Liver (tissue), 9 donors: ENCODE measurements around the gene RELN. TPM values are rescaled to one million over a fixed set of nuclear protein-coding genes. Genes with fewer than 3 reads are reported as not detected.

Experiments
- DNase-seq: peaks from one replicate; pipeline ENCODE4 v3.0.0-alpha.2; 2017; ENCODE audit warnings: low spot score
- H3K27ac ChIP-seq, 2 donors: one replicate each; pipeline ENCODE4 v1.7.0; 2013; ENCODE audit warnings: inconsistent platforms in 2 of 2, low read length in 2 of 2, control low read depth in 1 of 2, low read depth in 1 of 2, mild to moderate bottlenecking in 1 of 2
- H3K27me3 ChIP-seq, 4 donors: one replicate each; pipeline versions ENCODE4 v1.6.1 to v1.7.0; 2013; ENCODE audit warnings: low read length in 3 of 4, inconsistent platforms in 1 of 4, mild to moderate bottlenecking in 1 of 4, moderate library complexity in 1 of 4; ENCODE audit not compliant: control insufficient read depth in 4 of 4, insufficient read depth in 4 of 4
- H3K36me3 ChIP-seq, 4 donors: one replicate each; pipeline versions ENCODE4 v1.6.1 to v1.7.0; 2013; ENCODE audit warnings: low read length in 3 of 4, mild to moderate bottlenecking in 3 of 4, low read depth in 1 of 4, moderate library complexity in 1 of 4; ENCODE audit not compliant: control insufficient read depth in 4 of 4, insufficient read depth in 3 of 4
- H3K4me1 ChIP-seq, 4 donors: one replicate each; pipeline versions ENCODE4 v1.6.1 to v1.7.0; 2013; ENCODE audit warnings: low read length in 3 of 4, mild to moderate bottlenecking in 3 of 4, moderate library complexity in 1 of 4; ENCODE audit not compliant: control insufficient read depth in 4 of 4, insufficient read depth in 4 of 4
- H3K4me3 ChIP-seq, 3 donors: one replicate each; pipeline versions ENCODE4 v1.6.1 to v1.7.0; 2013; ENCODE audit warnings: low read length in 3 of 3, control low read depth in 1 of 3, low read depth in 1 of 3, mild to moderate bottlenecking in 1 of 3
- H3K9ac ChIP-seq, 2 donors: one replicate each; pipeline ENCODE4 v1.7.0; 2013; ENCODE audit warnings: low read length in 2 of 2, mild to moderate bottlenecking in 2 of 2, moderate library complexity in 2 of 2, control low read depth in 1 of 2, low read depth in 1 of 2
- H3K9me3 ChIP-seq, 4 donors: one replicate each; pipeline versions ENCODE4 v1.6.1 to v1.7.0; 2013; ENCODE audit warnings: low read length in 3 of 4; ENCODE audit not compliant: control insufficient read depth in 4 of 4
- EGR1 ChIP-seq, 2 donors: IDR thresholded peaks; 2 replicates each; pipeline ENCODE4 v1.6.1; 2016 to 2018; ENCODE audit warnings: antibody characterized with exemption in 2 of 2, low read depth in 2 of 2
- FOXA1 ChIP-seq: IDR thresholded peaks from 2 replicates; pipeline ENCODE4 v1.6.1; 2016; ENCODE audit warnings: antibody characterized with exemption
- FOXA2 ChIP-seq: IDR thresholded peaks from 2 replicates; pipeline ENCODE4 v1.6.1; 2016; ENCODE audit warnings: antibody characterized with exemption
- GABPA ChIP-seq, 2 donors: IDR thresholded peaks in 1 of 2; conservative IDR thresholded peaks in 1 of 2; 2 replicates each; pipeline ENCODE4 v1.6.1; 2016; ENCODE audit warnings: antibody characterized with exemption in 2 of 2, mild to moderate bottlenecking in 1 of 2, moderate library complexity in 1 of 2
- HNF4A ChIP-seq, 2 donors: conservative IDR thresholded peaks; 2 replicates each; pipeline ENCODE4 v1.6.1; 2016; ENCODE audit warnings: antibody characterized with exemption in 2 of 2, mild to moderate bottlenecking in 2 of 2
- JUND ChIP-seq, 2 donors: IDR thresholded peaks; 2 replicates each; pipeline ENCODE4 v1.6.1; 2016; ENCODE audit warnings: antibody characterized with exemption in 2 of 2
- NR2F2 ChIP-seq: IDR thresholded peaks from 2 replicates; pipeline ENCODE4 v1.6.1; 2016; ENCODE audit warnings: antibody characterized with exemption
- RAD21 ChIP-seq, 2 donors: IDR thresholded peaks; 2 replicates each; pipeline ENCODE4 v1.6.1; 2016; ENCODE audit warnings: antibody characterized with exemption in 2 of 2, mild to moderate bottlenecking in 2 of 2
- RXRA ChIP-seq, 2 donors: IDR thresholded peaks; 2 replicates each; pipeline ENCODE4 v1.6.1; 2017 to 2018; ENCODE audit warnings: antibody characterized with exemption in 2 of 2, mild to moderate bottlenecking in 1 of 2
- TAF1 ChIP-seq: conservative IDR thresholded peaks from 2 replicates; pipeline ENCODE4 v1.6.1; 2016; ENCODE audit warnings: antibody characterized with exemption, mild to moderate bottlenecking
- WGBS: extraction: QIAGEN DNeasy Blood & Tissue Kit; methylation state at CpG from one replicate; pipeline ENCODE4 v1.1.7; 2013; 5-methylcytosine and 5-hydroxymethylcytosine counted together
- polyA plus RNA-seq, 2 donors: library from polyadenylated mRNA; stranded (reverse) in 1 of 2; unstranded in 1 of 2; fragments of 200-250 nt in 1 of 2; fragments of >200 nt in 1 of 2; fragmentation: Nextera tagmentation in 1 of 2; extraction: Ambion mirVana in 1 of 2; gene quantifications; one replicate each; pipeline versions ENCODE4 v1.2.1 to v1.2.3, GENCODE V29; 2013 to 2015
- total RNA-seq, 2 donors: library from RNA; depleted of rRNA; stranded (reverse); fragments of >200 nt; gene quantifications; one replicate each; pipeline ENCODE4 v1.2.3, GENCODE V29; 2014
- TF ChIP-seq, protein P1 (sequence below): IDR thresholded peaks from 2 replicates; pipeline ENCODE4 v1.6.1; 2016; ENCODE audit warnings: antibody characterized with exemption
- TF ChIP-seq, protein P2 (sequence below): IDR thresholded peaks from 2 replicates; pipeline ENCODE4 v1.6.1; 2016; ENCODE audit warnings: antibody characterized with exemption
- TF ChIP-seq, protein P3 (sequence below): IDR thresholded peaks from 2 replicates; pipeline ENCODE4 v1.6.1; 2016; ENCODE audit warnings: antibody characterized with exemption
- TF ChIP-seq, protein P4 (sequence below): fragments of 150-350 bp; IDR thresholded peaks from 2 replicates; pipeline ENCODE4 v1.5.1; 2017; ENCODE audit warnings: improper control_type of control experiment, low read depth, low read length; ENCODE audit not compliant: missing input control
- TF ChIP-seq, protein P5 (sequence below): IDR thresholded peaks from 2 replicates; pipeline ENCODE4 v1.6.1; 2016; ENCODE audit warnings: antibody characterized with exemption, mild to moderate bottlenecking
- donor health status: healthy.
- donor health status: healthy.
- donor health status: healthy.
- donor health status: healthy.
- donor health status: healthy.

The RELN gene
- total and polyA plus RNA-seq, 4 donors, result 10.0 to 69.8 (median 28.4) TPM

DNA sequence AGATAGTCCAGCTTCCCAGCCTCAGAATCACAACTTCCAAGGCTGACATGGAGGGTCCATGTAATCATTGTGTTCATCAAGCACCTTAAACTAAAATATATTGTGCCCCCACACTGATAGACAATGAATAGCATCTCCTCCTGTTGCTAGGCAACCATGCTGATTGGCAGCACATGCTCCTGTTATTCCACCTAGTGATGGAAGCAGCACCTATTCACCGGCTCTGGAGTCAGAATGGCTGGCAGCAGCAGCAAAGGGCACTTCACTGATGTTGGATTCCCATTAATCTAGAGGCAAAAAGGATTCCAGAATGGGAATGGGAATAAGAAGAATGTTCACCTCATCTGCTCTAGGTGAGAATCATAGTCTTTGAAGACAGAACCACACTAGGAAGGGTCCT, 55.0 kb downstream of the RELN start:
- WGBS, result 0% methylated on average over 1 of the region's 1 CpG
- no peaks in the 10 kb centered on the region for H3K27me3 ChIP-seq
- no peaks in the 10 kb centered on the region for H3K36me3 ChIP-seq
- no peaks in the 10 kb centered on the region for H3K9me3 ChIP-seq
- H3K4me3 ChIP-seq, result no peak overlapping the region
- TF ChIP-seq NR2F2 (no peak), FOXA2 (no peak), EGR1 (IDR thresholded peaks at IDR 0.05; ENCODE audit: low read depth in 2 of 2) (no peak), JUND (IDR thresholded peaks at IDR 0.05) (no peak), RAD21 (IDR thresholded peaks at IDR 0.05) (no peak), GABPA (IDR thresholded peaks at IDR 0.05 in 1 of 2, conservative IDR thresholded peaks at IDR 0.05 in 1 of 2) (no peak), RXRA (IDR thresholded peaks at IDR 0.05) (no peak), TAF1 (no peak), HNF4A (conservative IDR thresholded peaks at IDR 0.05) (no peak)
- TF ChIP-seq, protein P1, sequence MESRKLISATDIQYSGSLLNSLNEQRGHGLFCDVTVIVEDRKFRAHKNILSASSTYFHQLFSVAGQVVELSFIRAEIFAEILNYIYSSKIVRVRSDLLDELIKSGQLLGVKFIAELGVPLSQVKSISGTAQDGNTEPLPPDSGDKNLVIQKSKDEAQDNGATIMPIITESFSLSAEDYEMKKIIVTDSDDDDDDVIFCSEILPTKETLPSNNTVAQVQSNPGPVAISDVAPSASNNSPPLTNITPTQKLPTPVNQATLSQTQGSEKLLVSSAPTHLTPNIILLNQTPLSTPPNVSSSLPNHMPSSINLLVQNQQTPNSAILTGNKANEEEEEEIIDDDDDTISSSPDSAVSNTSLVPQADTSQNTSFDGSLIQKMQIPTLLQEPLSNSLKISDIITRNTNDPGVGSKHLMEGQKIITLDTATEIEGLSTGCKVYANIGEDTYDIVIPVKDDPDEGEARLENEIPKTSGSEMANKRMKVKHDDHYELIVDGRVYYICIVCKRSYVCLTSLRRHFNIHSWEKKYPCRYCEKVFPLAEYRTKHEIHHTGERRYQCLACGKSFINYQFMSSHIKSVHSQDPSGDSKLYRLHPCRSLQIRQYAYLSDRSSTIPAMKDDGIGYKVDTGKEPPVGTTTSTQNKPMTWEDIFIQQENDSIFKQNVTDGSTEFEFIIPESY, result no peak
- TF ChIP-seq, protein P2, sequence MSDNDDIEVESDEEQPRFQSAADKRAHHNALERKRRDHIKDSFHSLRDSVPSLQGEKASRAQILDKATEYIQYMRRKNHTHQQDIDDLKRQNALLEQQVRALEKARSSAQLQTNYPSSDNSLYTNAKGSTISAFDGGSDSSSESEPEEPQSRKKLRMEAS, result no peak
- TF ChIP-seq, protein P3, sequence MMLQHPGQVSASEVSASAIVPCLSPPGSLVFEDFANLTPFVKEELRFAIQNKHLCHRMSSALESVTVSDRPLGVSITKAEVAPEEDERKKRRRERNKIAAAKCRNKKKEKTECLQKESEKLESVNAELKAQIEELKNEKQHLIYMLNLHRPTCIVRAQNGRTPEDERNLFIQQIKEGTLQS, result no peak
- no peak overlapping the region for H3K9ac ChIP-seq
- DNase-seq, result no peak
- H3K4me1 ChIP-seq, result peaks cover 0 to 2% (median 0%) of the 10 kb centered on the region in 4 donors
- H3K27ac ChIP-seq, result no peak overlapping the region

DNA sequence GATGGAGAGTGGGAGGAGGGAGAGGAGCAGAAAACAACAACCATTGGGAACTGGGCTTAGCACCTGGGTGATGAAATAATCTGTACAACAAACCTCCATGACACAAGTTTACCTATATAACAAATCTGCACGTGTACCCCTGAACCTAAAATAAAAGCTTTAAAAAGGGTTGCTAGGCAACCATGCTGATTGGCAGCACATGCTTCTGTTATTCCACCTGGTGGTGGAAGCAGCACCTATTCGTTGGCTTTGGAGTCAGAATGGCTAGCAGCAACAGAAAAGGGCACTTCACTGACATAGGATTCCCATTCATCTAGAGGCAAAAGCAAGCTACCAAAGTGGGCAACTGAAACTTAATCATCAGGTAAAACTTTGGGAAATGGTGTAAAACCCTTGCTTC, 57.1 kb downstream of the RELN start:
- Histone ChIP-seq H3K4me1 (peaks cover 0 to 2% (median 0%) of the 10 kb centered on the region in 4 donors), H3K9ac (no peak overlapping the region), H3K4me3 (no peak overlapping the region), H3K9me3 (no peaks in the 10 kb centered on the region), H3K27me3 (no peaks in the 10 kb centered on the region), H3K27ac (no peak overlapping the region), H3K36me3 (no peaks in the 10 kb centered on the region)
- no peak for TF ChIP-seq NR2F2
- no peak for TF ChIP-seq JUND (IDR thresholded peaks at IDR 0.05)
- TF ChIP-seq, protein P4, sequence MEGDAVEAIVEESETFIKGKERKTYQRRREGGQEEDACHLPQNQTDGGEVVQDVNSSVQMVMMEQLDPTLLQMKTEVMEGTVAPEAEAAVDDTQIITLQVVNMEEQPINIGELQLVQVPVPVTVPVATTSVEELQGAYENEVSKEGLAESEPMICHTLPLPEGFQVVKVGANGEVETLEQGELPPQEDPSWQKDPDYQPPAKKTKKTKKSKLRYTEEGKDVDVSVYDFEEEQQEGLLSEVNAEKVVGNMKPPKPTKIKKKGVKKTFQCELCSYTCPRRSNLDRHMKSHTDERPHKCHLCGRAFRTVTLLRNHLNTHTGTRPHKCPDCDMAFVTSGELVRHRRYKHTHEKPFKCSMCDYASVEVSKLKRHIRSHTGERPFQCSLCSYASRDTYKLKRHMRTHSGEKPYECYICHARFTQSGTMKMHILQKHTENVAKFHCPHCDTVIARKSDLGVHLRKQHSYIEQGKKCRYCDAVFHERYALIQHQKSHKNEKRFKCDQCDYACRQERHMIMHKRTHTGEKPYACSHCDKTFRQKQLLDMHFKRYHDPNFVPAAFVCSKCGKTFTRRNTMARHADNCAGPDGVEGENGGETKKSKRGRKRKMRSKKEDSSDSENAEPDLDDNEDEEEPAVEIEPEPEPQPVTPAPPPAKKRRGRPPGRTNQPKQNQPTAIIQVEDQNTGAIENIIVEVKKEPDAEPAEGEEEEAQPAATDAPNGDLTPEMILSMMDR, result no peak
- DNase-seq, result no peak
- WGBS, result 49% methylated on average over 2 of the region's 2 CpGs

DNA sequence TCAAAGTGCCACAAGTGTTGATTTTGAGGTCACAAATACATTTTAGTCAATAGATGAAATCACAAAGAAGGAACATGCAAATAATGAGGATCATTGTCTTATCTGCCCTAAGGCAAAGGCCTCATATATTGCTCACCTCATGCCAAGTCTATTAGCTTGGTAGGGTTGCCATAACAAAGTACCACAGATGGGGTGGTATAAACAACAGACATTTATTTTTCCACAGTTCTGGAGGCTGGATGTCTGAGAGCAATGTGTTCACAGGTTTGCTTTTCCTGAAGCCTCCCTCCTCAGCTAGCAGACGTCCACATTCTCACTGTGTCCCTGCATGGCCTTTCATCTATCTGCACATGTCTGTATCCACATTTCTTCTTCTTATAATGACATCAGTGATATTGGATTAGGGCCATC, 59.6 kb downstream of the RELN start:
- H3K36me3 ChIP-seq, result no peaks in the 10 kb centered on the region
- no peak overlapping the region for H3K9ac ChIP-seq
- WGBS, result 81% methylated on average over 1 of the region's 1 CpG
- TF ChIP-seq FOXA2 (no peak), NR2F2 (no peak), HNF4A (conservative IDR thresholded peaks at IDR 0.05) (no peak), RXRA (IDR thresholded peaks at IDR 0.05) (no peak), FOXA1 (no peak), TAF1 (no peak)
- TF ChIP-seq, protein P2, result no peak
- TF ChIP-seq, protein P3, result no peak
- TF ChIP-seq, protein P5, sequence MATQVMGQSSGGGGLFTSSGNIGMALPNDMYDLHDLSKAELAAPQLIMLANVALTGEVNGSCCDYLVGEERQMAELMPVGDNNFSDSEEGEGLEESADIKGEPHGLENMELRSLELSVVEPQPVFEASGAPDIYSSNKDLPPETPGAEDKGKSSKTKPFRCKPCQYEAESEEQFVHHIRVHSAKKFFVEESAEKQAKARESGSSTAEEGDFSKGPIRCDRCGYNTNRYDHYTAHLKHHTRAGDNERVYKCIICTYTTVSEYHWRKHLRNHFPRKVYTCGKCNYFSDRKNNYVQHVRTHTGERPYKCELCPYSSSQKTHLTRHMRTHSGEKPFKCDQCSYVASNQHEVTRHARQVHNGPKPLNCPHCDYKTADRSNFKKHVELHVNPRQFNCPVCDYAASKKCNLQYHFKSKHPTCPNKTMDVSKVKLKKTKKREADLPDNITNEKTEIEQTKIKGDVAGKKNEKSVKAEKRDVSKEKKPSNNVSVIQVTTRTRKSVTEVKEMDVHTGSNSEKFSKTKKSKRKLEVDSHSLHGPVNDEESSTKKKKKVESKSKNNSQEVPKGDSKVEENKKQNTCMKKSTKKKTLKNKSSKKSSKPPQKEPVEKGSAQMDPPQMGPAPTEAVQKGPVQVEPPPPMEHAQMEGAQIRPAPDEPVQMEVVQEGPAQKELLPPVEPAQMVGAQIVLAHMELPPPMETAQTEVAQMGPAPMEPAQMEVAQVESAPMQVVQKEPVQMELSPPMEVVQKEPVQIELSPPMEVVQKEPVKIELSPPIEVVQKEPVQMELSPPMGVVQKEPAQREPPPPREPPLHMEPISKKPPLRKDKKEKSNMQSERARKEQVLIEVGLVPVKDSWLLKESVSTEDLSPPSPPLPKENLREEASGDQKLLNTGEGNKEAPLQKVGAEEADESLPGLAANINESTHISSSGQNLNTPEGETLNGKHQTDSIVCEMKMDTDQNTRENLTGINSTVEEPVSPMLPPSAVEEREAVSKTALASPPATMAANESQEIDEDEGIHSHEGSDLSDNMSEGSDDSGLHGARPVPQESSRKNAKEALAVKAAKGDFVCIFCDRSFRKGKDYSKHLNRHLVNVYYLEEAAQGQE, result no peak
- TF ChIP-seq, protein P1, result no peak

More for the DNA sequence above, 59.6 kb downstream of the RELN start:
- H3K4me1 ChIP-seq, result no peaks in the 10 kb centered on the region
- H3K27ac ChIP-seq, result no peak overlapping the region
- H3K9me3 ChIP-seq, result no peaks in the 10 kb centered on the region
- no peaks in the 10 kb centered on the region for H3K27me3 ChIP-seq
- no peak for DNase-seq
- H3K4me3 ChIP-seq, result no peak overlapping the region
